Testis (tissue), 3 donors: ENCODE measurements around the gene TINAG. TPM values are rescaled to one million over a fixed set of nuclear protein-coding genes. Genes with fewer than 3 reads are reported as not detected.

Experiments
- DNase-seq: peaks from one replicate; pipeline ENCODE4 v3.0.0-alpha.2; 2019
- H3K27ac ChIP-seq, 2 donors: fragments of 200-600 bp; sonication (generic); one replicate each; pipeline ENCODE4 v1.5.1; 2019
- H3K27me3 ChIP-seq: fragments of 200-600 bp; sonication (generic); one replicate; pipeline ENCODE4 v1.5.1; 2019
- H3K36me3 ChIP-seq: fragments of 200-600 bp; sonication (generic); one replicate; pipeline ENCODE4 v1.5.1; 2017; ENCODE audit warnings: low read depth; ENCODE audit errors: missing control alignments
- H3K4me1 ChIP-seq: fragments of 200-600 bp; sonication (generic); one replicate; pipeline ENCODE4 v1.5.1; 2019
- H3K4me3 ChIP-seq, 2 donors: fragments of 200-600 bp; sonication (generic); one replicate each; pipeline ENCODE4 v1.5.1; 2017 to 2019
- H3K9me3 ChIP-seq: fragments of 200-600 bp; sonication (generic); one replicate; pipeline ENCODE4 v1.5.1; 2017
- CTCF ChIP-seq, 3 experiments: fragments of 450-650 bp in 2 of 3; fragments of 200-600 bp in 1 of 3; sonication (generic) in 1 of 3; IDR thresholded peaks; one replicate each; pipeline ENCODE4 v1.5.1; 2016 to 2019; ENCODE audit warnings: antibody characterized with exemption in 3 of 3, mild to moderate bottlenecking in 2 of 3, moderate library complexity in 1 of 3
- POLR2A ChIP-seq: fragments of 450-650 bp; IDR thresholded peaks from one replicate; pipeline ENCODE4 v1.6.1; 2017; ENCODE audit warnings: antibody characterized with exemption, mild to moderate bottlenecking, moderate library complexity
- WGBS, 2 donors: methylation state at CpG; one replicate each; pipeline ENCODE4 v1.1.5; 2018; 5-methylcytosine and 5-hydroxymethylcytosine counted together
- intact Hi-C: fragments of 100-400 bp; cut with DNase I; formaldehyde crosslinking; loops from one replicate; pipeline ENCODE4 v1.15.1; 2023; ENCODE audit warnings: low total_unique reads
- polyA plus RNA-seq: library from polyadenylated mRNA; stranded (reverse); fragments of 350-450 nt; fragmentation: Illumina TruSeq; extraction: RNeasy Lipid Tissue Mini Kit (QIAGEN cat#74804); gene quantifications from one replicate; pipeline ENCODE4 v1.2.3, GENCODE V29; 2014; ENCODE audit warnings: low read depth, low replicate concordance; ENCODE audit not compliant: insufficient read depth
- total RNA-seq, 2 donors: library from RNA; depleted of rRNA; stranded (reverse); fragments of >200 nt; gene quantifications; one replicate each; pipeline ENCODE4 v1.2.3, GENCODE V29; 2016

TINAG gene
- total and polyA plus RNA-seq, 3 donors from 2014 or later = not detected

- Histone ChIP-seq H3K9me3 (no peaks in the 10 kb centered on the region), H3K36me3 (no peaks in the 10 kb centered on the region), H3K27me3 (no peaks in the 10 kb centered on the region), H3K27ac (no peak overlapping the region), H3K4me1 (no peaks in the 10 kb centered on the region), H3K4me3 (no peak overlapping the region)
- 80 to 85% methylated on average over 2 of the region's 2 CpGs for WGBS, 2 donors
- TF ChIP-seq POLR2A (no peak), CTCF (IDR thresholded peaks at IDR 0.05) (no peak)
- intact Hi-C loops = no loop called here
- DNase-seq = no peak
These were observed 69.5 kb downstream of the TINAG start for GRCh38 chr6:54377776-54378175.

- intact Hi-C loops = no loop called here
- Histone ChIP-seq H3K9me3 (no peaks in the 10 kb centered on the region), H3K27ac (no peak overlapping the region), H3K36me3 (no peaks in the 10 kb centered on the region), H3K4me3 (no peak overlapping the region), H3K27me3 (no peaks in the 10 kb centered on the region), H3K4me1 (no peaks in the 10 kb centered on the region)
- 85% methylated on average over 5 of the region's 5 CpGs for WGBS, 2 donors
- DNase-seq = no peak
- TF ChIP-seq CTCF (IDR thresholded peaks at IDR 0.05) (no peak), POLR2A (no peak)
These were observed 78.1 kb downstream of the TINAG start for GRCh38 chr6:54386295-54386694.

GRCh38 chr6:54390362-54390761 lies 82.1 kb downstream of the TINAG start:
- no peak overlapping the region for H3K27ac ChIP-seq
- H3K9me3 ChIP-seq = no peaks in the 10 kb centered on the region
- intact Hi-C loops = no loop called here
- no peaks in the 10 kb centered on the region for H3K4me1 ChIP-seq
- H3K36me3 ChIP-seq = no peaks in the 10 kb centered on the region
- H3K4me3 ChIP-seq = no peak overlapping the region
- H3K27me3 ChIP-seq = no peaks in the 10 kb centered on the region
- no peak for TF ChIP-seq CTCF (IDR thresholded peaks at IDR 0.05)
- TF ChIP-seq POLR2A = no peak
- no peak for DNase-seq

GRCh38 chr6:54391577-54391976 lies 83.3 kb downstream of the TINAG start:
- Histone ChIP-seq H3K36me3 (no peaks in the 10 kb centered on the region), H3K4me3 (no peak overlapping the region), H3K27ac (no peak overlapping the region), H3K9me3 (no peaks in the 10 kb centered on the region), H3K27me3 (no peaks in the 10 kb centered on the region), H3K4me1 (no peaks in the 10 kb centered on the region)
- TF ChIP-seq CTCF (IDR thresholded peaks at IDR 0.05) = no peak
- no peak for TF ChIP-seq POLR2A
- intact Hi-C loops = no loop called here
- WGBS, 2 donors = 74 to 85% methylated on average over 5 of the region's 5 CpGs
- no peak for DNase-seq

- WGBS, 2 donors = 75 to 79% methylated on average over 1 of the region's 1 CpG
- DNase-seq = no peak
- Histone ChIP-seq H3K27me3 (no peaks in the 10 kb centered on the region), H3K4me1 (no peaks in the 10 kb centered on the region), H3K36me3 (no peaks in the 10 kb centered on the region), H3K27ac (no peak overlapping the region), H3K9me3 (no peaks in the 10 kb centered on the region), H3K4me3 (no peak overlapping the region)
- intact Hi-C loops = no loop called here
- TF ChIP-seq CTCF (IDR thresholded peaks at IDR 0.05) (no peak), POLR2A (no peak)
These were observed 94.9 kb downstream of the TINAG start for GRCh38 chr6:54403096-54403495.
